Ovary (tissue), 3 donors: Measurements from ENCODE around the gene EVI5.

Experiments
- CTCF ChIP-seq, 3 donors: fragments of 450-650 bp in 2 of 3; fragments of 200-600 bp in 1 of 3; IDR thresholded peaks; one replicate each; pipeline versions ENCODE4 v1.5.1 to v1.8.0; 2016 to 2022; ENCODE audit warnings: antibody characterized with exemption in 3 of 3, mild to moderate bottlenecking in 1 of 3
- POLR2A ChIP-seq: fragments of 450-650 bp; IDR thresholded peaks from one replicate; pipeline ENCODE4 v1.6.1; 2017; ENCODE audit warnings: antibody characterized with exemption, mild to moderate bottlenecking, moderate library complexity
- donor health status: DM: no; HTN: no; CAD: no.

GRCh38 chr1:92762355-92762754, 22.6 kb downstream of the EVI5 start:
- no peak for TF ChIP-seq CTCF (IDR thresholded peaks at IDR 0.05)
- no peak for TF ChIP-seq POLR2A
